Right lobe of liver (tissue), 6 donors: ENCODE measurements around the gene NOS1. TPM values are rescaled to one million over a fixed set of nuclear protein-coding genes. Genes with fewer than 3 reads are reported as not detected.
A peak's percentile ranks its signal among the peaks of the same experiment; 100 is the strongest.
"Not testable (repeated sequence)": the region's sequence is repeated elsewhere in the genome, so short reads cannot be mapped to it uniquely, and the experiment has no call there.

ENCODE experiments used
- ATAC-seq, 4 donors: fragments of 200-7000 bp; cut with Tn5 transposase; one replicate each; pipeline ENCODE4 v1.9.1; 2020; ENCODE audit warnings: mild to moderate bottlenecking in 4 of 4, moderate library complexity in 4 of 4
- DNase-seq, 3 donors: peaks; one replicate each; pipeline ENCODE4 v3.0.0-alpha.2; 2020
- H3K27ac ChIP-seq, 3 donors: fragments of 200-600 bp; one replicate each; pipeline ENCODE4 v1.8.0; 2022
- H3K27me3 ChIP-seq, 2 donors: fragments of 200-600 bp; one replicate each; pipeline ENCODE4 v1.8.0; 2022
- H3K36me3 ChIP-seq, 4 donors: fragments of 200-600 bp; sonication (generic) in 1 of 4; one replicate each; pipeline versions ENCODE4 v1.5.1 to v1.8.0; 2017 to 2022; ENCODE audit warnings: control low read depth in 1 of 4
- H3K4me1 ChIP-seq, 4 donors: fragments of 200-600 bp; sonication (generic) in 1 of 4; one replicate each; pipeline versions ENCODE4 v1.5.1 to v1.8.0; 2017 to 2022; ENCODE audit warnings: control low read depth in 1 of 4
- H3K4me3 ChIP-seq, 3 donors: fragments of 200-600 bp; one replicate each; pipeline ENCODE4 v1.8.0; 2022
- H3K9me3 ChIP-seq, 4 donors: fragments of 200-600 bp; sonication (generic) in 1 of 4; one replicate each; pipeline versions ENCODE4 v1.5.1 to v1.8.0; 2017 to 2022; ENCODE audit warnings: control low read depth in 1 of 4
- CTCF ChIP-seq, 4 donors: fragments of 200-600 bp in 3 of 4; fragments of 450-650 bp in 1 of 4; IDR thresholded peaks; one replicate each; pipeline versions ENCODE4 v1.5.1 to v1.8.0; 2016 to 2022; ENCODE audit warnings: antibody characterized with exemption in 4 of 4, mild to moderate bottlenecking in 2 of 4
- POLR2A ChIP-seq: fragments of 450-650 bp; IDR thresholded peaks from one replicate; pipeline ENCODE4 v1.6.1; 2017; ENCODE audit warnings: antibody characterized with exemption, mild to moderate bottlenecking
- WGBS: methylation state at CpG from one replicate; pipeline ENCODE4 v1.1.6; 2018; ENCODE audit warnings: low coverage, low lambda C conversion rate; ENCODE audit not compliant: insufficient coverage; ENCODE audit errors: missing lambda C conversion rate; 5-methylcytosine and 5-hydroxymethylcytosine counted together
- intact Hi-C, 2 donors: fragments of 100-400 bp; cut with DNase I; formaldehyde crosslinking; loops; one replicate each; pipeline versions ENCODE4 v1.11.2 to v1.14.1; 2022
- total RNA-seq, 6 experiments: library from RNA; depleted of rRNA in 2 of 6; stranded (reverse); fragments of >200 nt in 2 of 6; fragmentation: NEBNext Ultra II Directional in 3 of 6; extraction: Animal tissue kit (Norgen Biotek cat#: 25700) in 3 of 6; gene quantifications; one replicate each; pipeline versions ENCODE4 v1.1.0 to v1.2.4, GENCODE V29; 2016 to 2023
- donor health status: DM: no; HTN: yes; CAD: no.
- donor health status: DM: no; HTN: no; CAD: no.
- donor health status: DM: no; HTN: no; CAD: no.
- donor health status: DM: no; HTN: yes; CAD: no.
- donor health status: DM: no; HTN: yes; CAD: no.

NOS1 gene
- total RNA-seq, 6 experiments from 2014 or later, result under 0.01 to 0.12 (median 0.05) TPM

DNA sequence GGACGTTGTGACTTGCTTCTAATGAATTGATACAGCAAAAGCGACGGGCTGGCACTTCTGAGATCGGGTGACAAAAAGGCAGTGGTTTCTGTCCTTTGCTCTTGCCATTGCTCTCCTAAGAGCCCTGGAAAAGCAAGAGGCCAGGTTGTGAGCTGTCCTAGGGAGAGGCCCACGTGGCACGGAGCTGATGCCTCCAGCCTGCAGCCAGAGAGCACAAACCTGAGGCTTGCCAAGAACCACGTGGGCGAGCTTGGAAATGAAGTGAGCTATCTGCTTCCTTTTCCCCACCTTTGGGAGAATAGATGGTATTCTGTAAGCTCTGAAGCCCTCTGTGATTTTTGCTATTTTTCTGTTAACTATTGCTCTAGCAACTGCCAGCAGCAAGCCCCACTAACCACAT lies 26.4 kb upstream of the NOS1 start:
- Histone ChIP-seq H3K4me1 (no peaks in the 10 kb centered on the region), H3K9me3 (no peaks in the 10 kb centered on the region), H3K27me3 (no peaks in the 10 kb centered on the region), H3K27ac (no peak overlapping the region), H3K36me3 (no peaks in the 10 kb centered on the region), H3K4me3 (no peak overlapping the region)
- peak in 3 of 4 donors; percentile 37 to 61 (median 38) for ATAC-seq
- intact Hi-C loops, result no loop called here
- no peak for TF ChIP-seq CTCF (IDR thresholded peaks at IDR 0.05)
- TF ChIP-seq POLR2A, result no peak
- WGBS, result 20% methylated on average over 1 of the region's 8 CpGs
- DNase-seq, result peak in 1 of 3 donors; percentile 26

- TF ChIP-seq POLR2A (no peak), CTCF (IDR thresholded peaks at IDR 0.05) (no peak)
- H3K27me3 ChIP-seq, result no peaks in the 10 kb centered on the region
- intact Hi-C loops, result no loop called here
- no peak for ATAC-seq
- H3K4me1 ChIP-seq, result no peaks in the 10 kb centered on the region
- 33% methylated on average over 4 of the region's 7 CpGs for WGBS
- no peak for DNase-seq
- H3K36me3 ChIP-seq, result no peaks in the 10 kb centered on the region
- no peaks in the 10 kb centered on the region for H3K9me3 ChIP-seq
- no peak overlapping the region for H3K27ac ChIP-seq
- H3K4me3 ChIP-seq, result no peak overlapping the region
Observed at GRCh38 chr12:117384735-117385134, 23.3 kb upstream of the NOS1 start.

DNA sequence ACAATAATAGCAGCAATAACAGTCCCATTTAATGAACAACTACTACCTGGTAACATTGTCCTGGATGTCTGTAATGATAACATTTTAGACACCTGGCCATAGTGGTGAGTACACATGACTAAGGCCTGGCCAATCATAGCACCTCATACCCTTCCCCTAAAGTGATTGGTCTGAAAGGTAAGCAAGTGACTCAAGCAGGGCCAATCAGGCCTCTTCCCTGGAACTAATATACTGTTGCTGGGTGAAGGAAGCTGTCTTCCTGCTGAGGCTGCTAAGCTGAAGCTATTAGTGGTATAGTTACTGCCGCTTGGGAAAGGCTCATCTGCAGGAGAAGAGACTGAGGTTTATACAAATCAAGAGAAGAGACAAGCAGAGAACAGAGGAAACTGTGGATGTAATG lies 18.7 kb upstream of the NOS1 start:
- no peaks in the 10 kb centered on the region for H3K27me3 ChIP-seq
- no peak for ATAC-seq
- H3K9me3 ChIP-seq, result no peaks in the 10 kb centered on the region
- no peaks in the 10 kb centered on the region for H3K4me1 ChIP-seq
- TF ChIP-seq POLR2A, result no peak
- TF ChIP-seq CTCF (IDR thresholded peaks at IDR 0.05), result no peak
- intact Hi-C loops, result no loop called here
- no peak for DNase-seq
- no peak overlapping the region for H3K4me3 ChIP-seq
- WGBS, result 83% methylated on average over 1 of the region's 1 CpG
- H3K27ac ChIP-seq, result no peak overlapping the region
- no peaks in the 10 kb centered on the region for H3K36me3 ChIP-seq

- no peak for DNase-seq
- Histone ChIP-seq H3K27ac (no peak overlapping the region), H3K36me3 (no peaks in the 10 kb centered on the region), H3K27me3 (no peaks in the 10 kb centered on the region), H3K4me3 (no peak overlapping the region), H3K4me1 (peaks cover 0 to 6% (median 0%) of the 10 kb centered on the region in 4 donors), H3K9me3 (no peaks in the 10 kb centered on the region)
- WGBS, result no CpG with 5 or more reads among the region's 2 CpGs
- ATAC-seq, result peak in 2 of 4 donors; percentile 42
- intact Hi-C loops, result loop anchor here in 1 of 2 donors (5.0 to 10.0 kb wide), 2 partner anchors 87 to 215 kb away; no protein-coding TSS in a partner anchor
- TF ChIP-seq CTCF (IDR thresholded peaks at IDR 0.05) (no peak), POLR2A (no peak)
Observed at GRCh38 chr12:117377758-117378157, 16.3 kb upstream of the NOS1 start.

GRCh38 chr12:117370588-117370987 lies 9.2 kb upstream of the NOS1 start:
- Histone ChIP-seq H3K27ac (no peak overlapping the region), H3K4me1 (peaks cover 0 to 6% (median 0%) of the 10 kb centered on the region in 4 donors), H3K36me3 (no peaks in the 10 kb centered on the region), H3K4me3 (no peak overlapping the region), H3K9me3 (no peaks in the 10 kb centered on the region), H3K27me3 (no peaks in the 10 kb centered on the region)
- DNase-seq (no peak), ATAC-seq (no peak)
- WGBS, result 50% methylated on average over 3 of the region's 3 CpGs
- intact Hi-C loops, result loop anchor here (2.0 to 10.0 kb wide), 2 partner anchors 94 to 220 kb away; no protein-coding TSS in a partner anchor
- no peak for TF ChIP-seq CTCF (IDR thresholded peaks at IDR 0.05)
- TF ChIP-seq POLR2A, result no peak

DNA sequence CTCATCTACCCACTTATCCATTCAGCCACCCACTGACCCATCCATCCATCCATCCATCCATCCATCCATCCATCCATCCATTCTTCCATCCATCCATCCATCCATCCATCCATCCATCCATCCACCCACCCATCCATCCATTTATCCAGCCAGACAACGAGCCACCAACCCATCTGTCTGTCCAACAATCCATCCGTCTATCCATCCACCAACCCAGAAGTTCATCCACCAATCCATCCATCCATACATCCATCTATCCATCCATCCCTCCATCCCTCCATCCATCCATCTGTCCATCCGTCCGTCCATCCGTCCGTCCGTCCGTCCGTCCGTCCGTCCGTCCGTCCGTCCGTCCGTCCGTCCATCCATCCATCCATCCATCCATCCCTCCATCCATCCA lies 8.6 kb upstream of the NOS1 start:
- not testable (repeated sequence) for H3K4me1 ChIP-seq, H3K27ac ChIP-seq, ATAC-seq, H3K27me3 ChIP-seq, H3K4me3 ChIP-seq, H3K9me3 ChIP-seq, H3K36me3 ChIP-seq, DNase-seq
- intact Hi-C loops, result loop anchor here (2.0 to 10.0 kb wide), 4 partner anchors 95 to 465 kb away; no protein-coding TSS in a partner anchor
- WGBS, result 57% methylated on average over 17 of the region's 17 CpGs
